Prostate gland (tissue), 2 donors: ENCODE results near the gene CDHR1.

Source experiments
- POLR2AphosphoS5 ChIP-seq: sonication (generic); formaldehyde crosslinking; IDR thresholded peaks from one replicate; pipeline ENCODE4 v1.6.1; 2017; ENCODE audit warnings: antibody characterized with exemption
- TF ChIP-seq, protein P1 (sequence below), 4 experiments: fragments of 200-600 bp in 2 of 4; fragments of 450-650 bp in 2 of 4; sonication (generic) in 2 of 4; IDR thresholded peaks; 1 replicate in 3 of 4; 2 replicates in 1 of 4; pipeline ENCODE4 v1.5.1; 2016 to 2019; ENCODE audit warnings: antibody characterized with exemption in 4 of 4, mild to moderate bottlenecking in 2 of 4, moderate library complexity in 2 of 4

DNA sequence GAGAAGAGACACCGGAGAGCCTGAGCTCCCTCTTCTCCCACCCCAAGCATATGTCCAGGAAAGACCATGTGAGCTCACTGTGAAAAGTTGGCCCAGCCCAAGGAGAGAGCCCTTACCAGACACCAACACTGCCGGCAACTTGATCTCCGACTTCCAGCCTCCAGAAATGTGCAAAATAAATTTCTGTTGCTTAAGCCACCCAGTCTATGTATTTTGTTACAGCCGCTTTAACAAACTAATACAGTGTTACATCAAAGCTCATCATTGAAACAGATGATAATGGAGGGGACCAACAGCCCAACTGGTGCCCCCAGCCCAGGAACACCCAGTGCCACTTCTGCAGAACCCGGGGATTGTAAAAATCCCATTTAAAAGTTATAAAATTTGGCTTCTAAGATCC lies 69.4 kb downstream of the CDHR1 start:
- TF ChIP-seq, protein P1, sequence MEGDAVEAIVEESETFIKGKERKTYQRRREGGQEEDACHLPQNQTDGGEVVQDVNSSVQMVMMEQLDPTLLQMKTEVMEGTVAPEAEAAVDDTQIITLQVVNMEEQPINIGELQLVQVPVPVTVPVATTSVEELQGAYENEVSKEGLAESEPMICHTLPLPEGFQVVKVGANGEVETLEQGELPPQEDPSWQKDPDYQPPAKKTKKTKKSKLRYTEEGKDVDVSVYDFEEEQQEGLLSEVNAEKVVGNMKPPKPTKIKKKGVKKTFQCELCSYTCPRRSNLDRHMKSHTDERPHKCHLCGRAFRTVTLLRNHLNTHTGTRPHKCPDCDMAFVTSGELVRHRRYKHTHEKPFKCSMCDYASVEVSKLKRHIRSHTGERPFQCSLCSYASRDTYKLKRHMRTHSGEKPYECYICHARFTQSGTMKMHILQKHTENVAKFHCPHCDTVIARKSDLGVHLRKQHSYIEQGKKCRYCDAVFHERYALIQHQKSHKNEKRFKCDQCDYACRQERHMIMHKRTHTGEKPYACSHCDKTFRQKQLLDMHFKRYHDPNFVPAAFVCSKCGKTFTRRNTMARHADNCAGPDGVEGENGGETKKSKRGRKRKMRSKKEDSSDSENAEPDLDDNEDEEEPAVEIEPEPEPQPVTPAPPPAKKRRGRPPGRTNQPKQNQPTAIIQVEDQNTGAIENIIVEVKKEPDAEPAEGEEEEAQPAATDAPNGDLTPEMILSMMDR (IDR thresholded peaks at IDR 0.05), result no peak
- TF ChIP-seq POLR2AphosphoS5, result no peak
